ENCODE results near the gene TANGO2. TPM values are rescaled to one million over a fixed set of nuclear protein-coding genes. Genes with fewer than 3 reads are reported as not detected.

Gene TANGO2
- total and polyA plus RNA-seq, 9 of the 15 experiments (the other 6 are each of a cell fraction or from before 2014, with no cell fraction given) = 15.5 to 94.9 (median 70.1) TPM

DNA sequence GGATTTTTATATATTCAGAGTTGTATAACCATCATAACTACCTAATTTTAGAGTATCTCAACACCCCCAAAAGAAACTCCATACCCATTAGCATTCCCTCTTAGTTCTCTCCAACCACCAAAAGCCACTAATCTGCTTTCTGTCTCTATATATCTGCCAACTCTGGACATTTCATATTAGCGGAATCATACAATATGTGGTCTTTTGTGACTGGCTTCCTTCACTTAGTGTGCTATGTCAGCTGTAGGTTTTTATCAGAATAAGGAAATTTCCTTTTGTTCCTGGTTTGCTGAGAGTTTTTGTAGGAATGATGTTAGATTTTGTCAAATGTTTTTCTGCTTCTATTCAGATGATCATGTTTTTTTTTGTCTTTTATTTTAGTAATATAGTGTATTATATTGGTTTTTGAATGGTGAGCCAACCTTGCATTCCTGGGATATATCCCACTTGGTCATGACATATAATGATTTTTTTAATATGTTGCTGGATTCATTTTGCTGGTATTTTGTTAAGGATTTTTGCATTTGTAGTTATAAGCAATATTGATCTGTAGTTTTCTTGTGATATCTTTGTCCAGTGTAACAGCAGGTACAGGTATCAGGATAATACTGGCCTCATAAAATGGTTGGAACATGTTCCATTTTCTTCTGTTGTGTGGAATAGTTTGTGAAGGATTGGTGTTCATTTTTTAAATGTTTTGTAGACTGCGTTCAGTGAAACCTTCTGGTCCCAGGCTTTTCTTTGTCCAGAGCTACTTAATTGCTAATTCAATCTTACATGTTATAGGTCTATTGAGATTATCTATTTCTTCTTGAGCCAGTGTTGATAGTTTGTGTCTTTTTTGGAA, 75.9 kb downstream of the TANGO2 start (continued):
- TF ChIP-seq, protein P1, sequence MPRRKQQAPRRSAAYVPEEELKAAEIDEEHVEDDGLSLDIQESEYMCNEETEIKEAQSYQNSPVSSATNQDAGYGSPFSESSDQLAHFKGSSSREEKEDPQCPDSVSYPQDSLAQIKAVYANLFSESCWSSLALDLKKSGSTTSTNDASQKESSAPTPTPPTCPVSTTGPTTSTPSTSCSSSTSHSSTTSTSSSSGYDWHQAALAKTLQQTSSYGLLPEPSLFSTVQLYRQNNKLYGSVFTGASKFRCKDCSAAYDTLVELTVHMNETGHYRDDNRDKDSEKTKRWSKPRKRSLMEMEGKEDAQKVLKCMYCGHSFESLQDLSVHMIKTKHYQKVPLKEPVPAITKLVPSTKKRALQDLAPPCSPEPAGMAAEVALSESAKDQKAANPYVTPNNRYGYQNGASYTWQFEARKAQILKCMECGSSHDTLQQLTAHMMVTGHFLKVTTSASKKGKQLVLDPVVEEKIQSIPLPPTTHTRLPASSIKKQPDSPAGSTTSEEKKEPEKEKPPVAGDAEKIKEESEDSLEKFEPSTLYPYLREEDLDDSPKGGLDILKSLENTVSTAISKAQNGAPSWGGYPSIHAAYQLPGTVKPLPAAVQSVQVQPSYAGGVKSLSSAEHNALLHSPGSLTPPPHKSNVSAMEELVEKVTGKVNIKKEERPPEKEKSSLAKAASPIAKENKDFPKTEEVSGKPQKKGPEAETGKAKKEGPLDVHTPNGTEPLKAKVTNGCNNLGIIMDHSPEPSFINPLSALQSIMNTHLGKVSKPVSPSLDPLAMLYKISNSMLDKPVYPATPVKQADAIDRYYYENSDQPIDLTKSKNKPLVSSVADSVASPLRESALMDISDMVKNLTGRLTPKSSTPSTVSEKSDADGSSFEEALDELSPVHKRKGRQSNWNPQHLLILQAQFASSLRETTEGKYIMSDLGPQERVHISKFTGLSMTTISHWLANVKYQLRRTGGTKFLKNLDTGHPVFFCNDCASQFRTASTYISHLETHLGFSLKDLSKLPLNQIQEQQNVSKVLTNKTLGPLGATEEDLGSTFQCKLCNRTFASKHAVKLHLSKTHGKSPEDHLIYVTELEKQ (CRISPR knock-in tag; IDR thresholded peaks at IDR 0.05) = no peak
- peak; percentile 28; the same call in 1 of the 2 replicates for TF ChIP-seq ZKSCAN3 (CRISPR knock-in tag; IDR thresholded peaks at IDR 0.05)
- no peak for TF ChIP-seq RCOR1 (IDR thresholded peaks at IDR 0.05; ENCODE audit: borderline replicate concordance in 1 of 2, low read depth in 2 of 2, low read length in 2 of 2)
- TF ChIP-seq CBX3 (IDR thresholded peaks at IDR 0.05; ENCODE audit: borderline replicate concordance in 1 of 2, low read length in 2 of 2) = peak in 1 of 2 experiments; percentile 17; a peak in 2 of 3 replicates
- TF ChIP-seq ZNF165 (CRISPR knock-in tag; IDR thresholded peaks at IDR 0.05; ENCODE audit: borderline replicate concordance) = no peak
- TF ChIP-seq ZNF324 (CRISPR knock-in tag; IDR thresholded peaks at IDR 0.05) = peak; percentile 94
- TF ChIP-seq, protein P2, sequence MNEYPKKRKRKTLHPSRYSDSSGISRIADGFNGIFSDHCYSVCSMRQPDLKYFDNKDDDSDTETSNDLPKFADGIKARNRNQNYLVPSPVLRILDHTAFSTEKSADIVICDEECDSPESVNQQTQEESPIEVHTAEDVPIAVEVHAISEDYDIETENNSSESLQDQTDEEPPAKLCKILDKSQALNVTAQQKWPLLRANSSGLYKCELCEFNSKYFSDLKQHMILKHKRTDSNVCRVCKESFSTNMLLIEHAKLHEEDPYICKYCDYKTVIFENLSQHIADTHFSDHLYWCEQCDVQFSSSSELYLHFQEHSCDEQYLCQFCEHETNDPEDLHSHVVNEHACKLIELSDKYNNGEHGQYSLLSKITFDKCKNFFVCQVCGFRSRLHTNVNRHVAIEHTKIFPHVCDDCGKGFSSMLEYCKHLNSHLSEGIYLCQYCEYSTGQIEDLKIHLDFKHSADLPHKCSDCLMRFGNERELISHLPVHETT (CRISPR knock-in tag; conservative IDR thresholded peaks at IDR 0.05 in 1 of 2, IDR thresholded peaks at IDR 0.05 in 1 of 2) = no peak
- 0 out of 2 replicates have a peak, but pooled peaks have one; percentile 13 for TF ChIP-seq NFATC3 (IDR thresholded peaks at IDR 0.05)
- peak; percentile 6 for TF ChIP-seq BRD9 (IDR thresholded peaks at IDR 0.05; ENCODE audit: low read depth, partially characterized antibody)
- no peak for TF ChIP-seq U2AF1 (optimal IDR thresholded peaks at IDR 0.05; ENCODE audit: low read depth, low read length)
- TF ChIP-seq RBFOX2 (IDR thresholded peaks at IDR 0.05; ENCODE audit: low read depth, low read length) = 0 out of 2 replicates have a peak, but pooled peaks have one; percentile 19
- TF ChIP-seq, protein P3, sequence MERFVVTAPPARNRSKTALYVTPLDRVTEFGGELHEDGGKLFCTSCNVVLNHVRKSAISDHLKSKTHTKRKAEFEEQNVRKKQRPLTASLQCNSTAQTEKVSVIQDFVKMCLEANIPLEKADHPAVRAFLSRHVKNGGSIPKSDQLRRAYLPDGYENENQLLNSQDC (CRISPR knock-in tag; IDR thresholded peaks at IDR 0.05) = 0 out of 2 replicates have a peak, but pooled peaks have one; percentile 60
- 0 out of 2 replicates have a peak, but pooled peaks have one; percentile 29 for TF ChIP-seq ZNF311 (CRISPR knock-in tag; IDR thresholded peaks at IDR 0.05)
- TF ChIP-seq, protein P4, sequence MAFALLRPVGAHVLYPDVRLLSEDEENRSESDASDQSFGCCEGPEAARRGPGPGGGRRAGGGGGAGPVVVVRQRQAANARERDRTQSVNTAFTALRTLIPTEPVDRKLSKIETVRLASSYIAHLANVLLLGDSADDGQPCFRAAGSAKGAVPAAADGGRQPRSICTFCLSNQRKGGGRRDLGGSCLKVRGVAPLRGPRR (CRISPR knock-in tag; IDR thresholded peaks at IDR 0.05) = no peak
- TF ChIP-seq ARNT (IDR thresholded peaks at IDR 0.05) = 0 out of 4 replicates have a peak, but pooled peaks of 1 of the 2 experiments have one; percentile 16
- TF ChIP-seq POLR2G (IDR thresholded peaks at IDR 0.05; ENCODE audit: low read depth, low read length) = 0 out of 2 replicates have a peak, but pooled peaks have one; percentile 22
- TF ChIP-seq SUPT5H (IDR thresholded peaks at IDR 0.05) = 0 out of 2 replicates have a peak, but pooled peaks have one; percentile 20
- TF ChIP-seq ZFP30 (CRISPR knock-in tag; IDR thresholded peaks at IDR 0.05; ENCODE audit: borderline replicate concordance) = peak; percentile 17; the same call in 1 of the 2 replicates
- TF ChIP-seq, protein P5, sequence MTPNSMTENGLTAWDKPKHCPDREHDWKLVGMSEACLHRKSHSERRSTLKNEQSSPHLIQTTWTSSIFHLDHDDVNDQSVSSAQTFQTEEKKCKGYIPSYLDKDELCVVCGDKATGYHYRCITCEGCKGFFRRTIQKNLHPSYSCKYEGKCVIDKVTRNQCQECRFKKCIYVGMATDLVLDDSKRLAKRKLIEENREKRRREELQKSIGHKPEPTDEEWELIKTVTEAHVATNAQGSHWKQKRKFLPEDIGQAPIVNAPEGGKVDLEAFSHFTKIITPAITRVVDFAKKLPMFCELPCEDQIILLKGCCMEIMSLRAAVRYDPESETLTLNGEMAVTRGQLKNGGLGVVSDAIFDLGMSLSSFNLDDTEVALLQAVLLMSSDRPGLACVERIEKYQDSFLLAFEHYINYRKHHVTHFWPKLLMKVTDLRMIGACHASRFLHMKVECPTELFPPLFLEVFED (CRISPR knock-in tag; conservative IDR thresholded peaks at IDR 0.05) = 0 out of 2 replicates have a peak, but pooled peaks have one; percentile 38
- no peak for TF ChIP-seq CC2D1A (IDR thresholded peaks at IDR 0.05)

Measured in K562 (cell line).